Erythroblast (primary cell): ENCODE measurements around the gene POTEG.
"Not testable (repeated sequence)": the region's sequence is repeated elsewhere in the genome, so short reads cannot be mapped to it uniquely, and the experiment has no call there.

Experiments
- GATA1 ChIP-seq: IDR thresholded peaks from 2 replicates; pipeline ENCODE4 v1.6.1; 2011; ENCODE audit warnings: low read depth, mild to moderate bottlenecking, control low read depth, low read length, moderate library complexity
- POLR2A ChIP-seq: IDR thresholded peaks from 2 replicates; pipeline ENCODE4 v1.6.1; 2011; ENCODE audit warnings: mild to moderate bottlenecking, low read length

GRCh38 chr14:19371767-19372166 lies 62.4 kb downstream of the POTEG start:
- not testable (repeated sequence) for TF ChIP-seq POLR2A, GATA1
